Activated CD8-positive, alpha-beta memory T cell treated with anti-CD3 and anti-CD28 coated beads for 48 hours (primary cell): ENCODE measurements around the gene GLS.
"Not testable (repeated sequence)": the region's sequence is repeated elsewhere in the genome, so short reads cannot be mapped to it uniquely, and the experiment has no call there.

Experiments
- DNase-seq, 3 experiments: peaks; one replicate each; pipeline ENCODE4 v3.0.0-alpha.2; 2020; ENCODE audit warnings: low read depth in 2 of 3, low spot score in 2 of 3

Gene GLS

GRCh38 chr2:190855245-190855644 is 25.4 kb upstream of the GLS start:
- no peak for DNase-seq

- DNase-seq = no peak
Measured at GRCh38 chr2:190856985-190857384, 23.6 kb upstream of the GLS start.

- no peak for DNase-seq
Measured at GRCh38 chr2:190858817-190859216, 21.8 kb upstream of the GLS start.

- no peak for DNase-seq
Measured at GRCh38 chr2:190859347-190860297, 21.0 kb upstream of the GLS start.

GRCh38 chr2:190860985-190861680 is 19.5 kb upstream of the GLS start:
- DNase-seq = no peak

- not testable (repeated sequence) for DNase-seq
Measured at GRCh38 chr2:190862128-190862527, 18.5 kb upstream of the GLS start.

- DNase-seq = no peak
Measured at GRCh38 chr2:190862571-190862991, 18.0 kb upstream of the GLS start.

GRCh38 chr2:190863946-190864345 is 16.7 kb upstream of the GLS start:
- DNase-seq = no peak

GRCh38 chr2:190864375-190864774 is 16.2 kb upstream of the GLS start:
- DNase-seq = no peak

- DNase-seq = no peak
Measured at GRCh38 chr2:190867212-190867611, 13.4 kb upstream of the GLS start.

- DNase-seq = no peak
Measured at GRCh38 chr2:190867832-190868231, 12.8 kb upstream of the GLS start.

- DNase-seq = no peak
Measured at GRCh38 chr2:190869721-190870120, 10.9 kb upstream of the GLS start.

GRCh38 chr2:190873451-190873850 is 7.2 kb upstream of the GLS start:
- DNase-seq = not testable (repeated sequence)

GRCh38 chr2:190875891-190876290 is 4.7 kb upstream of the GLS start:
- DNase-seq = no peak

- no peak for DNase-seq
Measured at GRCh38 chr2:190876631-190877030, 4.0 kb upstream of the GLS start.

- DNase-seq = no peak
Measured at GRCh38 chr2:190877436-190877835, 3.2 kb upstream of the GLS start.

- DNase-seq = peak in 1 of 3 experiments; percentile 12
Measured at GRCh38 chr2:190879474-190880377, 895 bp upstream of the GLS start.

GRCh38 chr2:190881084-190881597 is 520 bp downstream of the GLS start:
- DNase-seq = peak in 1 of 3 experiments; percentile 6

GRCh38 chr2:190881598-190882410 is 1.2 kb downstream of the GLS start:
- peak; percentile 60 to 62 (median 62) for DNase-seq

- DNase-seq = no peak
Measured at GRCh38 chr2:190882411-190882766, 1.8 kb downstream of the GLS start.
